HepG2 (cell line): ENCODE measurements around the gene CACNA2D3. TPM values are rescaled to one million over a fixed set of nuclear protein-coding genes. Genes with fewer than 3 reads are reported as not detected.

Experiments used
- ATAC-seq: fragments of 200-7000 bp; cut with Tn5 transposase; 3 replicates; pipeline ENCODE4 v1.9.1; 2020; ENCODE audit warnings: mild to moderate bottlenecking, moderate library complexity
- BruUV-seq: library from RNA; stranded (reverse); fragments of 400-500 nt; replicated peaks from 2 replicates; lab custom pipeline; 2021; lab: Mats Ljungman, UMichigan
- CTCF ChIA-PET: fragments of 300-600 bp; formaldehyde crosslinking; extraction: SDS; loops from one replicate; lab custom pipeline; 2021; ENCODE audit warnings: low total read pairs, inconsistent platforms, low intra/inter-chr PET ratio; lab: Yijun Ruan, JAX
- POLR2A ChIA-PET: fragments of 350-600 bp; sonication (Branson Sonifier 250); formaldehyde crosslinking; loops from one replicate; lab custom pipeline; 2020; ENCODE audit warnings: antibody characterized with exemption, inconsistent platforms; lab: Yijun Ruan, JAX
- DNase-seq: peaks from one replicate; pipeline ENCODE4 v3.0.0-alpha.2; 2015; ENCODE audit warnings: low spot score
- FAIRE-seq: peaks from 3 replicates; lab custom pipeline; 2011; peaks lifted over from hg19 to GRCh38; lab: Jason Lieb, UNC
- H2AFZ ChIP-seq: one replicate; pipeline ENCODE4 v1.6.1; 2011; ENCODE audit warnings: low read length, inconsistent platforms
- H3K27ac ChIP-seq: fragments of 300-600 bp; 3 replicates; pipeline ENCODE4 v1.8.0; 2011; ENCODE audit warnings: mixed run types, mild to moderate bottlenecking, mixed read lengths, low read length, inconsistent platforms; ENCODE audit not compliant: insufficient read depth; ENCODE audit errors: extremely low read length
- H3K27me3 ChIP-seq, 2 experiments: fragments of 200-600 bp in 1 of 2; 2 replicates in 1 of 2; 3 replicates in 1 of 2; pipeline versions ENCODE4 v1.6.0 to v1.8.0; 2011; ENCODE audit warnings: low read length in 2 of 2, mild to moderate bottlenecking in 2 of 2, moderate library complexity in 2 of 2, inconsistent platforms in 1 of 2; ENCODE audit not compliant: insufficient read depth in 2 of 2, control insufficient read depth in 1 of 2
- H3K36me3 ChIP-seq, 2 experiments: fragments of 200-600 bp in 1 of 2; replicated peaks in 1 of 2; 2 replicates in 1 of 2; 3 replicates in 1 of 2; pipeline versions ENCODE4 v1.5.1 to v1.8.0; 2011; ENCODE audit warnings: low read length in 2 of 2, inconsistent platforms in 1 of 2; ENCODE audit not compliant: insufficient read depth in 2 of 2, control insufficient read depth in 1 of 2
- H3K4me1 ChIP-seq: 2 replicates; pipeline ENCODE4 v1.5.1; 2012; ENCODE audit warnings: low read length, inconsistent platforms; ENCODE audit not compliant: insufficient read depth
- H3K4me2 ChIP-seq: 2 replicates; pipeline ENCODE4 v1.6.0; 2011; ENCODE audit warnings: low read depth, low read length, inconsistent platforms
- H3K4me3 ChIP-seq, 3 experiments: fragments of 200-600 bp in 1 of 3; sonication (generic), shearing (Covaris generic) in 1 of 3; replicated peaks in 1 of 3; 2 replicates each; pipeline ENCODE4 v1.5.1; 2011 to 2016; ENCODE audit warnings: low read length in 3 of 3, inconsistent platforms in 2 of 3, low read depth in 2 of 3, mild to moderate bottlenecking in 2 of 3, control low read depth in 1 of 3, mixed read lengths in 1 of 3; ENCODE audit not compliant: insufficient read depth in 1 of 3
- H3K79me2 ChIP-seq: one replicate; pipeline ENCODE4 v1.6.1; 2011; ENCODE audit warnings: low read length, inconsistent platforms; ENCODE audit not compliant: insufficient read depth
- H3K9ac ChIP-seq: 2 replicates; pipeline ENCODE4 v1.6.0; 2011; ENCODE audit warnings: mild to moderate bottlenecking, low read depth, low read length, inconsistent platforms; ENCODE audit not compliant: insufficient read depth
- H3K9me3 ChIP-seq: 2 replicates; pipeline ENCODE4 v1.5.1; 2012; ENCODE audit warnings: mild to moderate bottlenecking, low read length
- H4K20me1 ChIP-seq: 2 replicates; pipeline ENCODE4 v1.6.0; 2011; ENCODE audit warnings: inconsistent platforms, mild to moderate bottlenecking, low read length, moderate library complexity; ENCODE audit not compliant: insufficient read depth
- CENPBD1 ChIP-seq: sonication (generic); formaldehyde crosslinking; IDR thresholded peaks from 2 replicates; pipeline ENCODE4 v1.8.0; 2022; ENCODE audit warnings: missing genetic modification reagents, low read depth, mild to moderate bottlenecking, borderline replicate concordance
- GRHL1 ChIP-seq: sonication (generic); formaldehyde crosslinking; conservative IDR thresholded peaks from 2 replicates; pipeline ENCODE4 v1.8.0; 2022; ENCODE audit warnings: missing genetic modification reagents
- IRF2 ChIP-seq: IDR thresholded peaks from 2 replicates; pipeline ENCODE4 v1.6.1; 2018; ENCODE audit warnings: missing genetic modification reagents, missing compliant biosample characterization
- JUN ChIP-seq: sonication (generic); formaldehyde crosslinking; IDR thresholded peaks from 2 replicates; pipeline ENCODE4 v1.4.0; 2020; ENCODE audit warnings: mild to moderate bottlenecking, missing genetic modification reagents
- MIER3 ChIP-seq: IDR thresholded peaks from 2 replicates; pipeline ENCODE4 v1.6.1; 2016; ENCODE audit warnings: missing compliant biosample characterization, borderline replicate concordance
- MTA1 ChIP-seq: sonication (generic); formaldehyde crosslinking; IDR thresholded peaks from 2 replicates; pipeline ENCODE4 v1.4.0; 2020; ENCODE audit warnings: missing genetic modification reagents, mild to moderate bottlenecking, borderline replicate concordance
- NR2F1 ChIP-seq, 2 experiments: fragments of 450-650 bp in 1 of 2; formaldehyde crosslinking in 1 of 2; IDR thresholded peaks; 2 replicates each; pipeline versions ENCODE4 v1.5.0 to v1.6.1; 2016 to 2020; ENCODE audit warnings: mild to moderate bottlenecking in 1 of 2, missing compliant biosample characterization in 1 of 2, missing genetic modification reagents in 1 of 2, moderate library complexity in 1 of 2
- PITX1 ChIP-seq: sonication (generic); formaldehyde crosslinking; IDR thresholded peaks from 2 replicates; pipeline ENCODE4 v1.5.1; 2020; ENCODE audit warnings: mild to moderate bottlenecking, missing genetic modification reagents
- RXRA ChIP-seq: sonication (generic); formaldehyde crosslinking; IDR thresholded peaks from 2 replicates; pipeline ENCODE4 v1.5.1; 2020; ENCODE audit warnings: missing genetic modification reagents
- THAP11 ChIP-seq: IDR thresholded peaks from 2 replicates; pipeline ENCODE4 v1.6.1; 2016; ENCODE audit warnings: missing biosample characterization, missing genetic modification reagents
- ZBTB7A ChIP-seq: sonication (generic); formaldehyde crosslinking; IDR thresholded peaks from 2 replicates; pipeline ENCODE4 v1.8.0; 2022; ENCODE audit warnings: mild to moderate bottlenecking, missing genetic modification reagents
- ZMYM4 ChIP-seq: sonication (generic); formaldehyde crosslinking; IDR thresholded peaks from 2 replicates; pipeline ENCODE4 v1.8.1; 2023; ENCODE audit warnings: mild to moderate bottlenecking, missing genetic modification reagents
- ZNF180 ChIP-seq: sonication (generic); formaldehyde crosslinking; IDR thresholded peaks from 2 replicates; pipeline ENCODE4 v1.4.0; 2020; ENCODE audit warnings: low read depth, missing genetic modification reagents, borderline replicate concordance
- ZNF282 ChIP-seq: fragments of 450-650 bp; IDR thresholded peaks from 2 replicates; pipeline ENCODE4 v1.6.1; 2018; ENCODE audit not compliant: partially characterized antibody
- ZNF292 ChIP-seq: sonication (generic); formaldehyde crosslinking; IDR thresholded peaks from 2 replicates; pipeline ENCODE4 v1.8.1; 2022; ENCODE audit warnings: mild to moderate bottlenecking, low read depth, missing genetic modification reagents, borderline replicate concordance
- ZNF530 ChIP-seq: sonication (generic); formaldehyde crosslinking; IDR thresholded peaks from 2 replicates; pipeline ENCODE4 v1.5.0; 2020; ENCODE audit warnings: low read depth, mild to moderate bottlenecking, missing genetic modification reagents
- ZNF567 ChIP-seq: sonication (generic); formaldehyde crosslinking; IDR thresholded peaks from 2 replicates; pipeline ENCODE4 v1.8.1; 2023; ENCODE audit warnings: mild to moderate bottlenecking, missing genetic modification reagents, borderline replicate concordance
- ZNF772 ChIP-seq: sonication (generic); formaldehyde crosslinking; IDR thresholded peaks from 2 replicates; pipeline ENCODE4 v1.5.0; 2020; ENCODE audit warnings: mild to moderate bottlenecking, missing genetic modification reagents
- WGBS: methylation state at CpG from one replicate; pipeline ENCODE4 v1.1.6; 2017; ENCODE audit warnings: low lambda C conversion rate; 5-methylcytosine and 5-hydroxymethylcytosine counted together
- in situ Hi-C: cut with HindIII; loops from 2 replicates; pipeline ENCODE4 v1.10.0; 2017; ENCODE audit warnings: low pct_unique_long_range_greater_than_20kb; ENCODE audit not compliant: extremely low pct_ligation_motif_present
- intact Hi-C: fragments of 100-400 bp; cut with micrococcal nuclease; formaldehyde crosslinking; loops from one replicate; pipeline ENCODE4 v1.10.0; 2022; ENCODE audit not compliant: unreplicated experiment
- polyA plus RNA-seq, 8 experiments: library from polyadenylated mRNA; depleted of rRNA in 3 of 8; stranded (reverse) in 7 of 8; unstranded in 1 of 8; fragments of >200 nt; fragmentation: Illumina TruSeq in 4 of 8; extraction: Trizol in 4 of 8; gene quantifications; 2 replicates each; pipeline versions ENCODE4 v1.2.1 to v1.2.3, GENCODE V29; 2011 to 2016; ENCODE audit warnings: low read depth in 4 of 8, missing spikeins in 1 of 8, mixed read lengths in 1 of 8; ENCODE audit not compliant: insufficient read depth in 1 of 8
- total RNA-seq, 5 experiments: library from RNA; depleted of rRNA; stranded (reverse); fragments of >200 nt; fragmentation: Illumina TruSeq; extraction: Trizol; gene quantifications; 2 replicates each; pipeline ENCODE4 v1.2.3, GENCODE V29; 2016; ENCODE audit warnings: low read depth in 1 of 5
- TF ChIP-seq, protein P1 (sequence below): fragments of 450-650 bp; IDR thresholded peaks from 2 replicates; pipeline ENCODE4 v1.6.1; 2017
- TF ChIP-seq, protein P2 (sequence below): fragments of 450-650 bp; IDR thresholded peaks from 2 replicates; pipeline ENCODE4 v1.6.1; 2016

CACNA2D3 gene
- total and polyA plus RNA-seq, 2 of the 13 experiments (the other 11 are each of a cell fraction or from before 2014, with no cell fraction given) = not detected

DNA sequence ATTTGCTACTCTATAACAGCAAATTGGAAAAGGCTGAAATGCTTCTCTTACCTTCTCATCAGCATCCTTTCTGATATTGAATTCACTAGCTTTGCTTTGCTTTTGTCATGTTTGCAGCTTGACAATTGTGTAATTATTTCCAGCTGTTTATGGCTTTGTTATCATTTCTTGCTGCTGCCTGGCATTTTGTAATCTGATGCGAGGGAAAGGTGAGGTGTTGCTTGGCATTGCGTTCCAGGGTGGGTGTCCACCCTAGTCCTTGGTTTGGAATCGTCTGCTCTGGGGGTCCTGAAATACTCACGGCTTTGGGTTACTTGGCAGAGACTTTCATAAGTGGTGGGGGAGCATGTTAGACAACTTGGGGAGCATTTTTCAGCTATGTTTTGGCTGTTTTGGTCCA, 2.9 kb downstream of the CACNA2D3 start:
- H3K27ac ChIP-seq = no peak overlapping the region
- H3K36me3 ChIP-seq = no peaks in the 10 kb centered on the region
- FAIRE-seq (no peak), ATAC-seq (no peak), DNase-seq (no peak)
- CTCF ChIA-PET = no interaction called here
- H2AFZ ChIP-seq = no peak overlapping the region
- H3K4me1 ChIP-seq = no peaks in the 10 kb centered on the region
- no peak overlapping the region for H3K9ac ChIP-seq
- POLR2A ChIA-PET = no interaction called here
- peaks cover 2 to 54% of the 10 kb centered on the region in 2 experiments; a peak in 4 of 5 replicates for H3K27me3 ChIP-seq
- H3K4me3 ChIP-seq = no peak overlapping the region
- H3K4me2 ChIP-seq = no peak overlapping the region
- 0% methylated on average over 4 of the region's 4 CpGs for whole genome bisulfite sequencing
- no TSS peak for BruUV-seq
- in situ Hi-C loops = no loop called here
- H3K9me3 ChIP-seq = no peaks in the 10 kb centered on the region
- no peaks in the 10 kb centered on the region for H4K20me1 ChIP-seq
- no peaks in the 10 kb centered on the region for H3K79me2 ChIP-seq
- intact Hi-C loops = no loop called here
- TF ChIP-seq PITX1 (CRISPR knock-in tag) (no peak), GRHL1 (CRISPR knock-in tag) (no peak), JUN (no peak), CENPBD1 (CRISPR knock-in tag) (no peak), MIER3 (CRISPR knock-in tag) (no peak), RXRA (CRISPR knock-in tag) (no peak), ZNF772 (CRISPR knock-in tag) (no peak), ZBTB7A (CRISPR knock-in tag) (no peak), ZNF180 (CRISPR knock-in tag) (no peak), ZNF292 (CRISPR knock-in tag) (no peak), THAP11 (CRISPR knock-in tag) (no peak), ZMYM4 (CRISPR knock-in tag) (no peak), ZNF567 (CRISPR knock-in tag) (no peak), ZNF530 (CRISPR knock-in tag) (no peak), IRF2 (CRISPR knock-in tag) (no peak), MTA1 (no peak), ZNF282 (no peak), NR2F1 (CRISPR knock-in tag; IDR thresholded peaks at IDR 0.05) (no peak)
- TF ChIP-seq, protein P1, sequence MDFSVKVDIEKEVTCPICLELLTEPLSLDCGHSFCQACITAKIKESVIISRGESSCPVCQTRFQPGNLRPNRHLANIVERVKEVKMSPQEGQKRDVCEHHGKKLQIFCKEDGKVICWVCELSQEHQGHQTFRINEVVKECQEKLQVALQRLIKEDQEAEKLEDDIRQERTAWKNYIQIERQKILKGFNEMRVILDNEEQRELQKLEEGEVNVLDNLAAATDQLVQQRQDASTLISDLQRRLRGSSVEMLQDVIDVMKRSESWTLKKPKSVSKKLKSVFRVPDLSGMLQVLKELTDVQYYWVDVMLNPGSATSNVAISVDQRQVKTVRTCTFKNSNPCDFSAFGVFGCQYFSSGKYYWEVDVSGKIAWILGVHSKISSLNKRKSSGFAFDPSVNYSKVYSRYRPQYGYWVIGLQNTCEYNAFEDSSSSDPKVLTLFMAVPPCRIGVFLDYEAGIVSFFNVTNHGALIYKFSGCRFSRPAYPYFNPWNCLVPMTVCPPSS = no peak
- TF ChIP-seq, protein P2, sequence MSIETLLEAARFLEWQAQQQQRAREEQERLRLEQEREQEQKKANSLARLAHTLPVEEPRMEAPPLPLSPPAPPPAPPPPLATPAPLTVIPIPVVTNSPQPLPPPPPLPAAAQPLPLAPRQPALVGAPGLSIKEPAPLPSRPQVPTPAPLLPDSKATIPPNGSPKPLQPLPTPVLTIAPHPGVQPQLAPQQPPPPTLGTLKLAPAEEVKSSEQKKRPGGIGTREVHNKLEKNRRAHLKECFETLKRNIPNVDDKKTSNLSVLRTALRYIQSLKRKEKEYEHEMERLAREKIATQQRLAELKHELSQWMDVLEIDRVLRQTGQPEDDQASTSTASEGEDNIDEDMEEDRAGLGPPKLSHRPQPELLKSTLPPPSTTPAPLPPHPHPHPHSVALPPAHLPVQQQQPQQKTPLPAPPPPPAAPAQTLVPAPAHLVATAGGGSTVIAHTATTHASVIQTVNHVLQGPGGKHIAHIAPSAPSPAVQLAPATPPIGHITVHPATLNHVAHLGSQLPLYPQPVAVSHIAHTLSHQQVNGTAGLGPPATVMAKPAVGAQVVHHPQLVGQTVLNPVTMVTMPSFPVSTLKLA = no peak
